ENCODE data around the gene PIGK. TPM values are rescaled to one million over a fixed set of nuclear protein-coding genes. Genes with fewer than 3 reads are reported as not detected.

Gene PIGK
- total and polyA plus RNA-seq, 7 donors, result 4.6 to 20.0 (median 15.9) TPM

DNA sequence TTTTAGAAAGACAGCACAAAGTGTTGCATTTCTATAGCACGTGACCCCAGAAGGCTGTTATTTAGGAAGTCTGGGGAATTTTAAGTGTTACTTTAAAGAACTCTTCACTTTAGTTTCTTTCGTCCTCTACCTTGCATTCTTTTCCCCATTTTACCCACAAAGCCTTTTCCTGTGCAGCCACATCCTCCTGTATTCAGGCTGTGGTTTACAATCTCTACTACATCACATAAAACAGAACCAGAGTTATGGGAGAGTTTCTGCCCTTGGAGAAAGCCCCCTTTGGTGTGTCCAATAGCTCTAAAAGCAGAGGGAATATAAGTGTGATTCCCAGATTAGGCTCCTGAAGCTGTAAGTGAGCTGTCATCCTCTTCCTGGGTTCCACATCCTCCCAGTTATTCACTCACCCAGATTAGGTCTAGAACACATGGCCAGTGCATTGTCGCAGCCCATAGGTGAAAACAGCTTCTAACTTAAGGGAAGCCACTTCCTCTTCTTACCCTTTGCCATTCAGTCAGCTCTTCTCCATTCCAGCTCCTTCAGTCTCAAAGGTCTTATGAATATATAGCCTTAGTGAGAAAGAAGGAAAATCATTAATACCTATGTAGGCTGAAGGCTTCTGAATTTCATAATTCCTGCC lies 171.1 kb downstream of the PIGK start:
- no peak for DNase-seq
- WGBS, 2 donors, result 47 to 73% methylated on average over 3 of the region's 3 CpGs
- Histone ChIP-seq H3K36me3 (no peaks in the 10 kb centered on the region), H3K4me1 (peaks cover 0 to 15% (median 0%) of the 10 kb centered on the region in 4 donors), H3K9me3 (no peaks in the 10 kb centered on the region), H3K27me3 (no peaks in the 10 kb centered on the region), H3K4me3 (no peak overlapping the region), H3K27ac (no peak overlapping the region)
- TF ChIP-seq EP300 (IDR thresholded peaks at IDR 0.05) (no peak), POLR2A (IDR thresholded peaks at IDR 0.05) (no peak), POLR2AphosphoS5 (IDR thresholded peaks at IDR 0.05) (no peak)
- TF ChIP-seq, protein P1, sequence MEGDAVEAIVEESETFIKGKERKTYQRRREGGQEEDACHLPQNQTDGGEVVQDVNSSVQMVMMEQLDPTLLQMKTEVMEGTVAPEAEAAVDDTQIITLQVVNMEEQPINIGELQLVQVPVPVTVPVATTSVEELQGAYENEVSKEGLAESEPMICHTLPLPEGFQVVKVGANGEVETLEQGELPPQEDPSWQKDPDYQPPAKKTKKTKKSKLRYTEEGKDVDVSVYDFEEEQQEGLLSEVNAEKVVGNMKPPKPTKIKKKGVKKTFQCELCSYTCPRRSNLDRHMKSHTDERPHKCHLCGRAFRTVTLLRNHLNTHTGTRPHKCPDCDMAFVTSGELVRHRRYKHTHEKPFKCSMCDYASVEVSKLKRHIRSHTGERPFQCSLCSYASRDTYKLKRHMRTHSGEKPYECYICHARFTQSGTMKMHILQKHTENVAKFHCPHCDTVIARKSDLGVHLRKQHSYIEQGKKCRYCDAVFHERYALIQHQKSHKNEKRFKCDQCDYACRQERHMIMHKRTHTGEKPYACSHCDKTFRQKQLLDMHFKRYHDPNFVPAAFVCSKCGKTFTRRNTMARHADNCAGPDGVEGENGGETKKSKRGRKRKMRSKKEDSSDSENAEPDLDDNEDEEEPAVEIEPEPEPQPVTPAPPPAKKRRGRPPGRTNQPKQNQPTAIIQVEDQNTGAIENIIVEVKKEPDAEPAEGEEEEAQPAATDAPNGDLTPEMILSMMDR (IDR thresholded peaks at IDR 0.05), result no peak
- intact Hi-C loops (cut with DNase I), result no loop called here

DNA sequence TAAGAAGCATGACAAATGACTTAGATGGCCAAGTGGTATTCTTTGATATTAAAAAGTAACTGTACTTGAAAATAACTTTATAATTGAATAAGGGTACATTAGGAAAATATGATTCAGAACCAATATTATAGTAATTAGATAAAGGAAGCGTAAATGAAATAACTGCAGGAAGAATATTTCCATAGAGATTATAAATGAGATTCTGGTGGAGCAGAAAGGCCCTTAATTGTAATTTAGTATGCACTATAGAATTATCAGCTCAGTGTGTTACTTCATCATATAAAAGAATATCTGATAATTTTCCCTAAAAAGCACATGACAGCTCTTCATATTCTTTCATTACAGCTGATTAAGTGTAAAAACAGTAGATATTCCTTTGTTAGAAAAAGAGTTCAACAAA lies 171.7 kb downstream of the PIGK start:
- intact Hi-C loops (cut with DNase I), result no loop called here
- H3K27me3 ChIP-seq, result no peaks in the 10 kb centered on the region
- DNase-seq, result no peak
- no peak overlapping the region for H3K27ac ChIP-seq
- H3K36me3 ChIP-seq, result no peaks in the 10 kb centered on the region
- TF ChIP-seq EP300 (IDR thresholded peaks at IDR 0.05), result no peak
- TF ChIP-seq, protein P1 (IDR thresholded peaks at IDR 0.05), result no peak
- TF ChIP-seq POLR2AphosphoS5 (IDR thresholded peaks at IDR 0.05), result no peak
- TF ChIP-seq POLR2A (IDR thresholded peaks at IDR 0.05), result no peak
- H3K9me3 ChIP-seq, result no peaks in the 10 kb centered on the region
- 95% methylated on average over 1 of the region's 1 CpG for WGBS, 2 donors
- H3K4me3 ChIP-seq, result no peak overlapping the region
- H3K4me1 ChIP-seq, result peaks cover 0 to 15% (median 0%) of the 10 kb centered on the region in 4 donors

DNA sequence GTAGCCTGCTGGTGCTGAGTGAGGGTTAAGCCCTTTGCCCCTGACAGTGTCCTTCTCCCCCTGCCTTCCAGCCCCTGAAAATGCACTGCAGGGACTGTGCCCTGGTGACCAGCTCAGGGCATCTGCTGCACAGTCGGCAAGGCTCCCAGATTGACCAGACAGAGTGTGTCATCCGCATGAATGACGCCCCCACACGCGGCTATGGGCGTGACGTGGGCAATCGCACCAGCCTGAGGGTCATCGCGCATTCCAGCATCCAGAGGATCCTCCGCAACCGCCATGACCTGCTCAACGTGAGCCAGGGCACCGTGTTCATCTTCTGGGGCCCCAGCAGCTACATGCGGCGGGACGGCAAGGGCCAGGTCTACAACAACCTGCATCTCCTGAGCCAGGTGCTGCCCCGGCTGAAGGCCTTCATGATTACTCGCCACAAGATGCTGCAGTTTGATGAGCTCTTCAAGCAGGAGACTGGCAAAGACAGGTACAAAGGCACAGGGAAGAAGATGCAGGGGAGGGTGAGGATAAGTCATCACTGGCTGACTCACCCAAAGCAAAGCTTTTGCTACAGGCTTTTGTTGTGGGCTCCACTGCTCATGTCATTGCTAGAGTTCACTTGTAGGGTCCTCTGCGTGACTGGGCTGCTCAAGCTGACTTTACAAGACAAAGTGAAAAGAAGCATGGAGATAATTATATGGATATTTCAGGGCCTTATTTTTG lies 174.9 kb downstream of the PIGK start:
- Histone ChIP-seq H3K27ac (no peak overlapping the region), H3K4me1 (peaks cover 0 to 14% (median 12%) of the 10 kb centered on the region in 4 donors), H3K27me3 (no peaks in the 10 kb centered on the region), H3K9me3 (no peaks in the 10 kb centered on the region), H3K4me3 (no peak overlapping the region), H3K36me3 (no peaks in the 10 kb centered on the region)
- TF ChIP-seq POLR2A (IDR thresholded peaks at IDR 0.05) (no peak), EP300 (IDR thresholded peaks at IDR 0.05) (no peak), POLR2AphosphoS5 (IDR thresholded peaks at IDR 0.05) (no peak)
- TF ChIP-seq, protein P1 (IDR thresholded peaks at IDR 0.05), result no peak
- 92 to 93% methylated on average over 20 of the region's 20 CpGs for WGBS, 2 donors
- DNase-seq, result no peak
- intact Hi-C loops (cut with DNase I), result no loop called here

- DNase-seq, result no peak
- WGBS, 2 donors, result 49 to 80% methylated on average over 3 of the region's 3 CpGs
- Histone ChIP-seq H3K4me1 (peaks cover 0 to 32% (median 27%) of the 10 kb centered on the region in 4 donors), H3K36me3 (no peaks in the 10 kb centered on the region), H3K4me3 (no peak overlapping the region), H3K27ac (no peak overlapping the region), H3K27me3 (no peaks in the 10 kb centered on the region), H3K9me3 (no peaks in the 10 kb centered on the region)
- intact Hi-C loops (cut with DNase I), result no loop called here
- TF ChIP-seq, protein P1 (IDR thresholded peaks at IDR 0.05), result no peak
- TF ChIP-seq POLR2A (IDR thresholded peaks at IDR 0.05), result no peak
- no peak for TF ChIP-seq EP300 (IDR thresholded peaks at IDR 0.05)
- TF ChIP-seq POLR2AphosphoS5 (IDR thresholded peaks at IDR 0.05), result no peak
These were observed 178.4 kb downstream of the PIGK start for GRCh38 chr1:77040826-77041225.

Measured in sigmoid colon (tissue), 7 donors.